ENCODE measurements around the gene BRWD1.

Gene BRWD1

GRCh38 chr21:39315603-39316445 is 2.4 kb upstream of the BRWD1 start:
- no peak overlapping the region for H3K4me3 ChIP-seq (ENCODE audit: extremely low read depth, insufficient read depth, low read length, poor library complexity, severe bottlenecking)
- no peaks in the 10 kb centered on the region for H3K9me3 ChIP-seq (ENCODE audit: control insufficient read depth, low read length)
- peaks cover 11% of the 10 kb centered on the region for H3K36me3 ChIP-seq (ENCODE audit: control insufficient read depth, insufficient read depth, low read length)
- peaks cover 10% of the 10 kb centered on the region for H3K4me1 ChIP-seq (ENCODE audit: control insufficient read depth, insufficient read depth, low read length, poor library complexity, severe bottlenecking)
- 93 to 95% methylated on average over 6 of the region's 9 CpGs for WGBS, 2 experiments (ENCODE audit: insufficient coverage in 2 of 2)
- no peak overlapping the region for H3K27ac ChIP-seq (ENCODE audit: low read depth, low read length, severe bottlenecking)

GRCh38 chr21:39314143-39315027 is 953 bp upstream of the BRWD1 start:
- WGBS, 2 experiments (ENCODE audit: insufficient coverage in 2 of 2) = 4 to 5% methylated on average over 32 to 39 of the region's 43 CpGs

GRCh38 chr21:39313042-39313570 is 326 bp downstream of the BRWD1 start:
- peaks cover 8% of the 10 kb centered on the region for H3K4me1 ChIP-seq (ENCODE audit: control insufficient read depth, insufficient read depth, low read length, poor library complexity, severe bottlenecking)
- H3K4me3 ChIP-seq (ENCODE audit: extremely low read depth, insufficient read depth, low read length, poor library complexity, severe bottlenecking) = peak overlapping the region; percentile 78
- 0 to 1% methylated on average over 45 to 49 of the region's 71 CpGs for WGBS, 2 experiments (ENCODE audit: insufficient coverage in 2 of 2)
- H3K27ac ChIP-seq (ENCODE audit: low read depth, low read length, severe bottlenecking) = peak overlapping the region; percentile 98
- no peaks in the 10 kb centered on the region for H3K9me3 ChIP-seq (ENCODE audit: control insufficient read depth, low read length)
- peaks cover 32% of the 10 kb centered on the region for H3K36me3 ChIP-seq (ENCODE audit: control insufficient read depth, insufficient read depth, low read length)

More at GRCh38 chr21:39314143-39315027, 953 bp upstream of the BRWD1 start:
- Histone ChIP-seq H3K4me1 (ENCODE audit: control insufficient read depth, insufficient read depth, low read length, poor library complexity, severe bottlenecking) (peaks cover 8% of the 10 kb centered on the region), H3K36me3 (ENCODE audit: control insufficient read depth, insufficient read depth, low read length) (peaks cover 23% of the 10 kb centered on the region), H3K9me3 (ENCODE audit: control insufficient read depth, low read length) (no peaks in the 10 kb centered on the region), H3K4me3 (ENCODE audit: extremely low read depth, insufficient read depth, low read length, poor library complexity, severe bottlenecking) (peak overlapping the region; percentile 78), H3K27ac (ENCODE audit: low read depth, low read length, severe bottlenecking) (peak overlapping the region; percentile 98)

GRCh38 chr21:39312112-39313041 is 1.1 kb downstream of the BRWD1 start:
- WGBS, 2 experiments (ENCODE audit: insufficient coverage in 2 of 2) = 3 to 7% methylated on average over 26 to 32 of the region's 65 CpGs
- peaks cover 8% of the 10 kb centered on the region for H3K4me1 ChIP-seq (ENCODE audit: control insufficient read depth, insufficient read depth, low read length, poor library complexity, severe bottlenecking)
- H3K9me3 ChIP-seq (ENCODE audit: control insufficient read depth, low read length) = no peaks in the 10 kb centered on the region
- peaks cover 40% of the 10 kb centered on the region for H3K36me3 ChIP-seq (ENCODE audit: control insufficient read depth, insufficient read depth, low read length)
- no peak overlapping the region for H3K27ac ChIP-seq (ENCODE audit: low read depth, low read length, severe bottlenecking)
- peak overlapping the region; percentile 78 for H3K4me3 ChIP-seq (ENCODE audit: extremely low read depth, insufficient read depth, low read length, poor library complexity, severe bottlenecking)

GRCh38 chr21:39311164-39311563 is 2.3 kb downstream of the BRWD1 start:
- no peaks in the 10 kb centered on the region for H3K9me3 ChIP-seq (ENCODE audit: control insufficient read depth, low read length)
- H3K36me3 ChIP-seq (ENCODE audit: control insufficient read depth, insufficient read depth, low read length) = peaks cover 40% of the 10 kb centered on the region
- no peak overlapping the region for H3K27ac ChIP-seq (ENCODE audit: low read depth, low read length, severe bottlenecking)
- peaks cover 8% of the 10 kb centered on the region for H3K4me1 ChIP-seq (ENCODE audit: control insufficient read depth, insufficient read depth, low read length, poor library complexity, severe bottlenecking)
- no peak overlapping the region for H3K4me3 ChIP-seq (ENCODE audit: extremely low read depth, insufficient read depth, low read length, poor library complexity, severe bottlenecking)
- WGBS, 2 experiments (ENCODE audit: insufficient coverage in 2 of 2) = 94 to 100% methylated on average over 6 of the region's 7 CpGs

GRCh38 chr21:39307466-39307865 is 6.0 kb downstream of the BRWD1 start:
- no CpG with 5 or more reads among the region's 1 CpG for WGBS, 2 experiments (ENCODE audit: insufficient coverage in 2 of 2)
- no peak overlapping the region for H3K4me3 ChIP-seq (ENCODE audit: extremely low read depth, insufficient read depth, low read length, poor library complexity, severe bottlenecking)
- peaks cover 70% of the 10 kb centered on the region for H3K36me3 ChIP-seq (ENCODE audit: control insufficient read depth, insufficient read depth, low read length)
- no peak overlapping the region for H3K27ac ChIP-seq (ENCODE audit: low read depth, low read length, severe bottlenecking)
- H3K4me1 ChIP-seq (ENCODE audit: control insufficient read depth, insufficient read depth, low read length, poor library complexity, severe bottlenecking) = peaks cover 3% of the 10 kb centered on the region
- no peaks in the 10 kb centered on the region for H3K9me3 ChIP-seq (ENCODE audit: control insufficient read depth, low read length)

GRCh38 chr21:39300587-39300986 is 12.8 kb downstream of the BRWD1 start:
- Histone ChIP-seq H3K4me1 (ENCODE audit: control insufficient read depth, insufficient read depth, low read length, poor library complexity, severe bottlenecking) (no peaks in the 10 kb centered on the region), H3K4me3 (ENCODE audit: extremely low read depth, insufficient read depth, low read length, poor library complexity, severe bottlenecking) (no peak overlapping the region), H3K9me3 (ENCODE audit: control insufficient read depth, low read length) (peaks cover 10% of the 10 kb centered on the region), H3K27ac (ENCODE audit: low read depth, low read length, severe bottlenecking) (no peak overlapping the region), H3K36me3 (ENCODE audit: control insufficient read depth, insufficient read depth, low read length) (peaks cover 95% of the 10 kb centered on the region)
- 92% methylated on average over 2 of the region's 3 CpGs; no CpG with 5 or more reads in 1 of the 2 experiments for WGBS, 2 experiments (ENCODE audit: insufficient coverage in 2 of 2)

- WGBS, 2 experiments (ENCODE audit: insufficient coverage in 2 of 2) = 92% methylated on average over 2 of the region's 2 CpGs; no CpG with 5 or more reads in 1 of the 2 experiments
- peaks cover 10% of the 10 kb centered on the region for H3K9me3 ChIP-seq (ENCODE audit: control insufficient read depth, low read length)
- H3K4me1 ChIP-seq (ENCODE audit: control insufficient read depth, insufficient read depth, low read length, poor library complexity, severe bottlenecking) = no peaks in the 10 kb centered on the region
- peaks cover 95% of the 10 kb centered on the region for H3K36me3 ChIP-seq (ENCODE audit: control insufficient read depth, insufficient read depth, low read length)
- no peak overlapping the region for H3K4me3 ChIP-seq (ENCODE audit: extremely low read depth, insufficient read depth, low read length, poor library complexity, severe bottlenecking)
- no peak overlapping the region for H3K27ac ChIP-seq (ENCODE audit: low read depth, low read length, severe bottlenecking)
Measured at GRCh38 chr21:39296891-39297290, 16.5 kb downstream of the BRWD1 start.

- Histone ChIP-seq H3K4me1 (ENCODE audit: control insufficient read depth, insufficient read depth, low read length, poor library complexity, severe bottlenecking) (no peaks in the 10 kb centered on the region), H3K4me3 (ENCODE audit: extremely low read depth, insufficient read depth, low read length, poor library complexity, severe bottlenecking) (no peak overlapping the region), H3K9me3 (ENCODE audit: control insufficient read depth, low read length) (no peaks in the 10 kb centered on the region), H3K27ac (ENCODE audit: low read depth, low read length, severe bottlenecking) (no peak overlapping the region), H3K36me3 (ENCODE audit: control insufficient read depth, insufficient read depth, low read length) (peaks cover 75% of the 10 kb centered on the region)
- WGBS, 2 experiments (ENCODE audit: insufficient coverage in 2 of 2) = 89 to 100% methylated on average over 1 of the region's 1 CpG
Measured at GRCh38 chr21:39288987-39289386, 24.4 kb downstream of the BRWD1 start.

GRCh38 chr21:39282911-39283310 is 30.5 kb downstream of the BRWD1 start:
- Histone ChIP-seq H3K36me3 (ENCODE audit: control insufficient read depth, insufficient read depth, low read length) (peaks cover 40% of the 10 kb centered on the region), H3K9me3 (ENCODE audit: control insufficient read depth, low read length) (no peaks in the 10 kb centered on the region), H3K27ac (ENCODE audit: low read depth, low read length, severe bottlenecking) (no peak overlapping the region), H3K4me1 (ENCODE audit: control insufficient read depth, insufficient read depth, low read length, poor library complexity, severe bottlenecking) (no peaks in the 10 kb centered on the region), H3K4me3 (ENCODE audit: extremely low read depth, insufficient read depth, low read length, poor library complexity, severe bottlenecking) (no peak overlapping the region)
- WGBS, 2 experiments (ENCODE audit: insufficient coverage in 2 of 2) = 85% methylated on average over 3 of the region's 6 CpGs; no CpG with 5 or more reads in 1 of the 2 experiments

Data from mesodermal cell (in vitro differentiated cells).